Activated T-cell treated with anti-CD3 and anti-CD28 coated beads for 24 hours (primary cell): ENCODE data around the gene RACGAP1.

ENCODE experiments used
- DNase-seq: peaks from one replicate; pipeline ENCODE4 v3.0.0-alpha.2; 2020; ENCODE audit warnings: low read depth

The RACGAP1 gene

DNA sequence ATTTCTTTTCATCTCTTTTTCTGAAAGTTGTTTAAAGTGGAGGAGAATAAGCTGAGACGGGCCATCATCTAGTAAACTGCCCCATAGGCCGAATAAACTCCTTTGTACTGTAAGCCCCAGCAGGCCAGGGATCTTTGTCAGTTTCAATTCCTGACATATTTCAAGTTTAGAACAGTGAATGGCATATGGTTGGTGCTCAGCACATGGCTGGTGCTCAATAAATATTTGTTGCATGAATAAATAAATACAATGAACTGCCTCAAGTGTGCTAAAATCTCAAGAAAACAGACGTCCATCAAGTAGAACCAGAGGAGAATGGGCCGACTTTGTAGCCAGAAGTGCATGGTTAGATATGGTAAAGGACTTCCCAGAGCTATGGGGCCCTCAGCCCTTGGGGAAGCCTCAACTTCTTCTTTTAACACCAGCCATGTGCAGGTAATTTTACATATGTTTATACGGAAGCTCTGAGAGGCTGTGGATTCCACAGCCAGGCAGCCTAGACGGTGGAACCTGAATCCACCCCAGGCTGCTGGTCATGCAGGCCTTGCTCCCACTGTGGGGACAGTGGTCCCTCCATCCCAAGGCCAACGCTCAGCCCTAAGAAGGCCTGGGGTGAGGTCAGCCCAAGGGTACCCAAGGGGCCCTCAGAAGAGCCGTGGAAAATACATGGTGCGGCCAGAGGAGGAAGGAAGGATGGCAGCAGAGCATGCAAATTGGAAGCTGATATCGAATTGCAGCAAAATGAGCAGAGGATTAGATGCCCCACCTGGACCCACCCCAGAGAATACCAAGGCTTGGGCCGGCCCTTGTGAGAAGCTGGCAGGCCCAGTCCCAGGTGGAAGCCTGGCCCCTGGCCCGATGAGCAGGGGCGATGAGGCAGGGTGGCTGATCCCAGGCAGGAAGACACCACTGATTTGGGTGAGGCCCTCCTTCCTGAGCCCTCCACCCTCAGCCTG lies 83.5 kb downstream of the RACGAP1 start:
- no peak for DNase-seq

DNA sequence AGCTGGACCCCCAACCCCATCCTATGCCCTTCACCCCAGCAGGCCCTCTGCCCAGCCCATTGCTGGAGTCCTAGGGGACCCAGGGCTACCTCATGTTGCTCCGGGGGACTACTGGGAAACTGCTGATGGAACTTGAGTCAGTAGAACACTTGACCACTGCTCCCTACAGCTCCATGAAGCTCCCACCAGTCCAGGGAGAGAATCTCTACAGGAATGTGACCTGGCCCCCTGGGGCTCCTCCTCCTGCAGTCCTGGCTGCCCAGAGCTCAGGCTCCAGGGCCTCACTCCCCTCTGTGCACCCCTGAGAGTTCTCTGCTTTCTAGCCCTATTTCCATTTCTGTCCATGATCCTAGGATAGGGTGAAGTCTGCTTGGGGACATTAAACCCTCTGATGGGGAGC lies 85.6 kb downstream of the RACGAP1 start:
- no peak for DNase-seq

DNA sequence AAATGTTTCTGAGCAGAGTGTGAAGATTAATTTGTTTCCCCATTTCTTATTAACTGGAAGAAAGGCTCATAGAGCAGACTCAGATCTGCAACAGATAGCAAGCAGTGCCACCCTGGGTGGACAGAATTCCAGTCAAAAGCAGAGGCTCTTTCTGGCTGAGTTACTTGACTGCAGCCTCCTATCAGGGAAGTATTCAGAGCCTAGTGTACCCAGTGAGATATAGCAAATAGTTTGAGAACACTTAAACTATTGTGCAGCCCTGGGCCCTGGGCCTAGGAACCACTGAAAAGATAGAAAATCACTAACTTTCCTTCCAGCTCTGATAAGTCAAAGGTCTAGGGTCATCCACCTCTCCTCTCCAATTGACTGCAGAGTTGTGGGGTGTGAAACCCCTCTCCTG lies 86.0 kb downstream of the RACGAP1 start:
- no peak for DNase-seq
